ENCODE results near the gene FCGBP.
"Not testable (repeated sequence)": the region's sequence is repeated elsewhere in the genome, so short reads cannot be mapped to it uniquely, and the experiment has no call there.

FCGBP gene

DNA sequence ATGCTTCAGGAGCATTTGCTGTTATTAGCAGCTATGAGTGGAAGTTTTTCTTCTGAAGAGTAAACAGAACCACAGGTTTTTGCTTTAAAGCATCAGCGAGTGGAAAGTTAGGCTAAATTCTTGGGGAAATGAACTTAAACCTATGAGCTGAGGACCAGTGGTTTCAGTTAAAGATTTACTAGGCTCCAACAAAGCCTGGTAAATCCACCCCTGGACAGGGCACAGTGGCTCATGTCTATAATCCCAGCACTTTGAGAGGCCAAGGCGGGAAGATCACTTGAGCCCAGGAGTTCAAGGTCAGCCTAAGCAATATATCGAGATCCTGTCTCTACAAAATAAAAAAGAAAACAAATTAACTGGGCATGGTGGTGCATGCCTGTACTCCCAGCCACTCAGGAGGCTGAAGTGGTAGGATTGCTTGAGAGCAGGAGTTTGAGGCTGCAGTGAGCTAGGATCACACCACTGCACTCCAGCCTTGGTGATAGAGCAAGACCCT lies 46.9 kb downstream of the FCGBP start:
- DNase-seq = not testable (repeated sequence)

DNA sequence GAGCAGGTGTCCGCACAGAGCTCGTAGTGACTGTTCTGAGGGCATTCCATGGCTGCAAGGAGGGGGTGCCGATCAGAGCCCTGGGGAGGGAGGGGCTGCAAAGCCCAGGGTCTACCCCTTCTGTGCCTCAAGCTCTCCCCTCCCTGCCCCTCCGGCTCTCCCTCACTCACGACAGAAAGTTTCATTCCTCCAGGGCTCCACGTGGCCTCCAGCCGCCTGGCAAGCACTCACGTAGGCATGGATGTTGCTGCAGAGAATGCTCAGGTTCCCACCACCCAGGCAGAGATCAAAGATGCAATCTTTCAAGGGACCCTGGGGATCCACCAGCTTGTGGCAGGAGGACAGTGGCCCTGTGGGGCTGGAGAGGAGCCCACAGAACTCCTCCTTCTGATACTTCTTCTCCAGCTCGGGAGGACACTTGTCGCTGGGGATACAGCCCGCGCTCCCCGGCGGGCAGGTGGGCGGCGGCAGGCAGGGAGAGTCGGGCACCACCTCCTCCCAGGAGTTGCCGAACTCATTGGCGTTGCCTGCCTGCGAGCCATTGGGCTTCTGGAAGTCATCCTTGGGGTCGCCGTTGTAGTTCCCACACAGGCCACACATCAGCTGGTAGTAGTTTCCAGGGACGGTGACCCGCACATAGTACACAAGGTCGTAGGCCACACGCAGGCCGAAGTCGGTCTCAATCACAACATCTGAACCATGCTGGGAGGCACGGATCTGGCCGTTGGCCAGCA lies 48.4 kb downstream of the FCGBP start:
- not testable (repeated sequence) for DNase-seq

DNA sequence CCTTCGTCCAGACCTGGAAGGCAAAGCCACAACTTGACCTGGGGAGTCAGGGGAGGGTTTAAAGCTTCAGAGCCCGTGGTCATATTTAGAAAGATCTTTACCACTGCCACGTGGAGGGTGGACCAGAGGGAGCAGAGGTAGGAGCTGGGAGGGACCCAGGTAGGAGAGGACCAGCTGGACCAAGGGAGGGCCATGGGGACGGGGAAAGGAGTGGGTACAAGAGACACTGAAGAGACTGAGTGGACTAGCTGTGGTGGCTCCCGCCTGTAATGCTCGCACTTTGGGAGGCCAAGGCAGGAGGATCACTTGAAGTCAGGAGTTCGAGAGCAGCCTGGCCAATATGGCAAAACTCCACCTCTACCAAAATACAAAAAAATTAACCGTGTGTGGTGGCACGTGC lies 49.7 kb downstream of the FCGBP start:
- not testable (repeated sequence) for DNase-seq
